HG03520 (cell line): ENCODE data around the gene CCDC148.

Experiments used
- ATAC-seq: cut with Tn5 transposase; IDR thresholded peaks from one replicate; pipeline ENCODE4 v1.9.1; 2021; ENCODE audit warnings: mild to moderate bottlenecking, moderate library complexity; ENCODE audit not compliant: unreplicated experiment

CCDC148 gene

DNA sequence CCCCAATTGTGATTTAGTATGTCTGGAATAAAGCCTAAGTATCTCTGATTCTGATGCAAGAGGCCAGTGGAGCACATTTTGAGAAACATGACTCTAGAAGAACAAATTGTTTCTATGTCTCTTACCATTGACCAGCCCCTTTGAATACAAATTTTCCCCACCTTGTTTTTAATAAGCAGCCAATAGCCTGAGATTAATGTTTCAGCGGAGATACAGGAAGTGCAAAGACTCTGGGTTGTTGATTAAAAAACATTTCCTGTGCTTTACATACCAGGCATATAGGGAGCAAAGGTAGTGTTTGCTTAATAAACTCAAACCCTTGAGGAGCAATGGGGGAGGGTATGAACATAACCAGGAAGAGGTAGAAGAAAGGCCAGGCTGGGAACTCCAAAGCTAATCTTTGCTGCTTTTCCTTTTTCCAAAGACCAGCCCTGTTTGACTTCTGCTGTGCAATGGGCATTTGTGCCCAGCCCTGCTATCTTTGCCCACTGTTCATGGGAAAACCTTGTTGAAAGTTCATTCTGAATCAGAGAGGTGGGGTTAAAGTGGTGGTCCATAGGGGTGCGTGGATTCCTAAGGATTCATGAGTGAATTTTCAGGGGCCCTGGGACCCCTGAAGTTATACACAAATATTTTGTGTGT is 325.6 kb downstream of the CCDC148 start:
- no peak for ATAC-seq

DNA sequence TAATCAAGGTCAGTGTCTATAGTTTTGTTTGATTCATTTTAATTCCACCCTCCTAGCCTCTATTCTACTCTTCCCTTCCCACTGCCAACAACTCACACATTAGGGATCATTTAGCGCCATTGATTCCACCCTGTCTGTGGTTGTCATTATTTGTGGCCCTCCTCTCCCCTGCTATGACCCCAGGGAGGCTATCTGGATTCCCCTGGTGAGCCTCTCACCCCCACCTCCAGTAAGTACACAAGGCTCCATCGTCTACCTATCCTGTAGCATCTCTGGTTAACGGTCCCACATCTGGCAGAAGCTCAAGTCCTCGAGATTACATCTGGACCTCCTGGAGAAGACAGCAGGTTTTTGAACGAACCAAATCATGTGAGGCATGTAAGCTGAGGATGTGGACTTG is 327.5 kb downstream of the CCDC148 start:
- ATAC-seq, result no peak

DNA sequence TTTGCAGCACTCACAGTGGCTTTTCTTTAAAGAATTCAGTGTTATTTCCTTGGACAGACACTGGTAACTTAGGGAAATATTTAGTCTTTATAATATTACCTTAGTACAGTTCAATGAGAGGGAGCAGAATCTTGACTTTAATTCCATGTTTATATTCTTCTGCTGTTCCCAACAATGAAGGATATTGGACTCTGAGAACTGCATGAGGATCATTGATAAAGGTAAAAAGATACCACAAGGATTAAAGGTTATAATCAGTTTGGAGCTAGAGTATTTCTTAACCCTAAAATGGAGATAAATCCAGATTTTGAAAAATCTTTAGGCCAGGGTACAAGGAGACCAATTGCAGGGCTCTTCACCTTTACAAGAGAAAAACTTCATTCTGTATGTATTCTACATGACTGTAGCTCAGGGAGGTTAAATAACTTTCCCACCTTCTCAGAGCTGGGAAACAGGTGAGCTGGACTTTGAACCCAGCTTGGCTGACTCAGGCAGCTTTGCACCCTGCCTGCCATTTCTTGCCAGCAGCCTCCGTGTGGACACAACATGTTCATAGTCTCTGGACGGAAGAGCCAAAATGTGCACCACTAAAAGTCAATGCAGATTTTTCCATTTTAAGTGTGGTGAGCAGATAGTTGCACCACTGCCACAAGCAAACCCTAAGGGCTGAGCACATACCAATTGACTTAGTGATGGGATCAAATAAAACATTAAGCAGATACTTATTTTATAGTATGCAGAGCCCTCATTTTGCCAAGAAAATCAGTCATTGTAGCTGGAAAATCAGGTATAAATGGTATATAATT is 328.2 kb downstream of the CCDC148 start:
- no peak for ATAC-seq

DNA sequence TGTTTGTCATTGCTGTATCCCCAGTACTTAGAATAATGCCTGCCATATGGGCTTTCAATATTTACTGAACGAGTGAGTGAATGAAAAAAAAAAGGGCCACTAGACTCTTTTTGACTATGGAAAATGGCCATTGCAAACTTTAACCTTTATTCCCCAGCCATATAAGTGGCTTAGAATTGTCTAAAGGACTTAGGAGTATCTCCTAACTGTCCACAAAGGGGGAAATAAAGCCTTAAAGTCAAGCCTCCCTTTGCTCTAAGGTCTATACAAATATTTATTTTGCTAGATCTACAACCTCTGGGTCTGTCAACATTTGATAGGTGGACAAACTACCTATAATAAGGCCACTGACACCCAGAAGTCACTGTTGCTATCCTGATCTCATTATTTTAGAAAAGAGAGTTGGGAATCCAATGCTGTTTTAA is 329.2 kb downstream of the CCDC148 start:
- ATAC-seq, result no peak

DNA sequence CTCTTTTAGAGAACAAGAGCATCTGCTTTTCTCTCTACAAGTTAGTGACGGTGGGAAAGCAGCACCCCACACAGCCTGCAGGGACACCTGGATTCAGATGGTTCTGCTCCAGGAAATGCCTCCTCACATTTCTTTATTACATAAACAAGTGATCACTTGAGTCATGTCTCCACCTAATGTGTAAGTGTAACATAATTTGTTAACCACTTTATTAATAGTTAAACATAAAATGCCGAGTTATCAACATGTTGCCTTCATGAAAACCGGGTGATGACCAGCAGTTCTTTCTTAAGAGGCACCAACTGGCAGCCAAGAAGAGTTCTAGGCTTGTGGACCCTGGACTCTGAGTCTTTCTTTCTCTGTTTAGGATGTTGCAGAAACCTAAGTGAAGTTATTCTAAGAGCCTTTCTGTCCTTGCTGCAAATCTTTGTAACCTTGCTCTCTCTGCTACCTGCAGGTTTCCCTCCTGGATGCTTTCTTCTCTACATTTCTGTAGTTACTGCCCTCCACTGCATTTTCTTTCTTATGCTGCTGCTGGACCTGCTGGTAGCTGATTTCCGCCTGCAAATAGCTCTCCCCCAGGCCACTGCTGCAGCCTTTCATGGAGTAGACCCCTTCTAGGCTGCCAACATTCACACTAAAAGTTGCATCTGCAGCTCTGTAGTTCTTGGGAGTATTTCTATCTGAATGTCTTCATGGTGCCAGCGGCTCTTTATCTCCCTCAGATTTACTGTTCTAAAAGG is 330.6 kb downstream of the CCDC148 start:
- ATAC-seq, result no peak

DNA sequence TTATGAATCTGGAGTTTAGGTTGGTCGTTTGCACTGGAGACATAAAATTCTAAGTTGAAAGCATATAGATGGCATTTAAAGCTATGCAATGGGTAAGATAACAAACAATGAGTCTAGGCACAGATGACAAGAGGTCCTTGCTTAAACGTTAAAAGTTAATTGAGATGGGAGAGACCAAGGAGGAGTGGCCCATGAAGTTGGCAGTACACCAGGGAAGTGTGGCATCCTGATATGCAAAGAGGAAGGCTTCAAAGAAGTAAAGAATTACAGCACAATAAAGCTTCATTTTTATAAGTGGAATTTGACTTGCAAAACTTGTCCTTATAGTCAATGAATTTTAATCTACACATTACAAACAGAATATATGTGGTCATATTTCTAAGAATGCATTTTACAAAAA is 331.7 kb downstream of the CCDC148 start:
- no peak for ATAC-seq
